Breast epithelium (tissue), 4 donors: ENCODE measurements around the gene LRP6. TPM values are rescaled to one million over a fixed set of nuclear protein-coding genes. Genes with fewer than 3 reads are reported as not detected.
"Not testable (repeated sequence)": the region's sequence is repeated elsewhere in the genome, so short reads cannot be mapped to it uniquely, and the experiment has no call there.

Source experiments
- DNase-seq, 2 donors: peaks; one replicate each; pipeline ENCODE4 v3.0.0-alpha.2; 2019; ENCODE audit warnings: low spot score in 2 of 2
- H3K27ac ChIP-seq, 2 donors: fragments of 200-600 bp; sonication (generic) in 1 of 2; one replicate each; pipeline ENCODE4 v1.5.1; 2016 to 2019; ENCODE audit warnings: mild to moderate bottlenecking in 1 of 2
- H3K27me3 ChIP-seq, 2 donors: fragments of 200-600 bp; sonication (generic) in 1 of 2; one replicate each; pipeline versions ENCODE4 v1.5.1 to v1.6.0; 2017 to 2019; ENCODE audit warnings: control low read depth in 1 of 2, mild to moderate bottlenecking in 1 of 2
- H3K36me3 ChIP-seq: fragments of 200-600 bp; one replicate; pipeline ENCODE4 v1.5.1; 2019
- H3K4me1 ChIP-seq, 2 donors: fragments of 200-600 bp; sonication (generic); one replicate each; pipeline ENCODE4 v1.5.1; 2016 to 2019; ENCODE audit warnings: control low read depth in 1 of 2
- H3K4me3 ChIP-seq, 3 donors: fragments of 200-600 bp; sonication (generic); 1 replicate in 2 of 3; 2 replicates in 1 of 3; pipeline ENCODE4 v1.5.1; 2016 to 2019; ENCODE audit warnings: mild to moderate bottlenecking in 3 of 3, moderate library complexity in 2 of 3
- H3K9me3 ChIP-seq, 2 donors: fragments of 200-600 bp; sonication (generic) in 1 of 2; one replicate each; pipeline ENCODE4 v1.5.1; 2016 to 2019; ENCODE audit warnings: control low read depth in 1 of 2
- CTCF ChIP-seq, 3 donors: fragments of 450-650 bp; IDR thresholded peaks; one replicate each; pipeline ENCODE4 v1.5.1; 2016 to 2017; ENCODE audit warnings: antibody characterized with exemption in 3 of 3, mild to moderate bottlenecking in 3 of 3, moderate library complexity in 3 of 3
- POLR2A ChIP-seq: fragments of 450-650 bp; IDR thresholded peaks from one replicate; pipeline ENCODE4 v1.6.1; 2016; ENCODE audit warnings: antibody characterized with exemption, mild to moderate bottlenecking, moderate library complexity
- POLR2AphosphoS5 ChIP-seq, 3 donors: sonication (generic); formaldehyde crosslinking; IDR thresholded peaks; one replicate each; pipeline ENCODE4 v1.6.1; 2017; ENCODE audit warnings: antibody characterized with exemption in 3 of 3
- intact Hi-C: fragments of 100-400 bp; cut with DNase I; formaldehyde crosslinking; loops from one replicate; pipeline ENCODE4 v1.15.1; 2023; ENCODE audit warnings: low total_unique reads
- total RNA-seq, 3 donors: library from RNA; depleted of rRNA; stranded (reverse); fragments of >200 nt; gene quantifications; one replicate each; pipeline ENCODE4 v1.1.0, GENCODE V29; 2016

LRP6 gene
- total RNA-seq, 3 donors from 2014 or later = 28.6 to 69.1 (median 52.4) TPM

GRCh38 chr12:12123036-12123604 is 143.7 kb downstream of the LRP6 start:
- intact Hi-C loops = no loop called here
- Histone ChIP-seq H3K36me3 (peaks cover 17% of the 10 kb centered on the region), H3K4me3 (no peak overlapping the region), H3K27ac (no peak overlapping the region), H3K4me1 (no peaks in the 10 kb centered on the region), H3K27me3 (no peaks in the 10 kb centered on the region), H3K9me3 (no peaks in the 10 kb centered on the region)
- TF ChIP-seq POLR2AphosphoS5 (IDR thresholded peaks at IDR 0.05) = no peak
- TF ChIP-seq POLR2A = no peak
- TF ChIP-seq CTCF (IDR thresholded peaks at IDR 0.05) = no peak
- DNase-seq = no peak

GRCh38 chr12:12121061-12121460 is 145.8 kb downstream of the LRP6 start:
- intact Hi-C loops = no loop called here
- DNase-seq = no peak
- no peak for TF ChIP-seq CTCF (IDR thresholded peaks at IDR 0.05)
- TF ChIP-seq POLR2A = no peak
- TF ChIP-seq POLR2AphosphoS5 (IDR thresholded peaks at IDR 0.05) = no peak
- Histone ChIP-seq H3K27me3 (no peaks in the 10 kb centered on the region), H3K9me3 (no peaks in the 10 kb centered on the region), H3K36me3 (peaks cover 9% of the 10 kb centered on the region), H3K4me3 (no peak overlapping the region), H3K27ac (no peak overlapping the region), H3K4me1 (no peaks in the 10 kb centered on the region)

- no peak for DNase-seq
- no peaks in the 10 kb centered on the region for H3K27me3 ChIP-seq
- H3K36me3 ChIP-seq = peaks cover 9% of the 10 kb centered on the region
- no peak for TF ChIP-seq POLR2AphosphoS5 (IDR thresholded peaks at IDR 0.05)
- TF ChIP-seq POLR2A = no peak
- no peak for TF ChIP-seq CTCF (IDR thresholded peaks at IDR 0.05)
- no peak overlapping the region for H3K27ac ChIP-seq
- H3K4me1 ChIP-seq = no peaks in the 10 kb centered on the region
- H3K4me3 ChIP-seq = no peak overlapping the region
- intact Hi-C loops = no loop called here
- H3K9me3 ChIP-seq = no peaks in the 10 kb centered on the region
Measured at GRCh38 chr12:12116677-12117076, 150.2 kb downstream of the LRP6 start.

GRCh38 chr12:12115514-12115913 is 151.3 kb downstream of the LRP6 start:
- DNase-seq = no peak
- intact Hi-C loops = no loop called here
- Histone ChIP-seq H3K9me3 (no peaks in the 10 kb centered on the region), H3K27ac (no peak overlapping the region), H3K4me1 (no peaks in the 10 kb centered on the region), H3K4me3 (no peak overlapping the region), H3K36me3 (no peaks in the 10 kb centered on the region), H3K27me3 (no peaks in the 10 kb centered on the region)
- no peak for TF ChIP-seq CTCF (IDR thresholded peaks at IDR 0.05)
- no peak for TF ChIP-seq POLR2AphosphoS5 (IDR thresholded peaks at IDR 0.05)
- no peak for TF ChIP-seq POLR2A

GRCh38 chr12:12110923-12111555 is 155.8 kb downstream of the LRP6 start:
- H3K9me3 ChIP-seq = peaks cover 25 to 31% of the 10 kb centered on the region in 2 donors
- H3K27ac ChIP-seq, H3K36me3 ChIP-seq, intact Hi-C loops, H3K4me3 ChIP-seq, H3K27me3 ChIP-seq, H3K4me1 ChIP-seq, DNase-seq: not testable (repeated sequence)
